Measurements from ENCODE around the gene MAML2. TPM values are rescaled to one million over a fixed set of nuclear protein-coding genes. Genes with fewer than 3 reads are reported as not detected.

MAML2 gene
- total and polyA plus RNA-seq, 4 donors, result 0.56 to 2.1 (median 1.4) TPM

- TF ChIP-seq REST (IDR thresholded peaks at IDR 0.05), result no peak
Observed at GRCh38 chr11:96017856-96018255, 325.1 kb downstream of the MAML2 start (continued).

GRCh38 chr11:96016978-96017502, 326.0 kb downstream of the MAML2 start:
- Histone ChIP-seq H3K9me3 (ENCODE audit: control insufficient read depth in 4 of 4, low read length in 3 of 4) (peaks cover 0 to 3% (median under 1%) of the 10 kb centered on the region in 4 donors), H3K4me3 (ENCODE audit: low read depth in 1 of 3, low read length in 3 of 3) (no peak overlapping the region), H3K27ac (ENCODE audit: low read depth in 1 of 2, low read length in 2 of 2) (no peak overlapping the region), H3K36me3 (ENCODE audit: control insufficient read depth in 4 of 4, insufficient read depth in 3 of 4, low read depth in 1 of 4, low read length in 3 of 4) (no peaks in the 10 kb centered on the region), H3K27me3 (ENCODE audit: control insufficient read depth in 4 of 4, insufficient read depth in 4 of 4, low read length in 3 of 4) (peaks cover 0 to 2% (median 0%) of the 10 kb centered on the region in 4 donors), H3K9ac (ENCODE audit: low read depth in 1 of 2, low read length in 2 of 2) (no peak overlapping the region), H3K4me1 (ENCODE audit: control insufficient read depth in 4 of 4, insufficient read depth in 4 of 4, low read length in 3 of 4) (peaks cover 0 to 2% (median 0%) of the 10 kb centered on the region in 4 donors)
- 82% methylated on average over 1 of the region's 1 CpG for WGBS
- no peak for DNase-seq (ENCODE audit: low spot score)
- TF ChIP-seq YY1 (IDR thresholded peaks at IDR 0.05), result no peak
- no peak for TF ChIP-seq CTCF (IDR thresholded peaks at IDR 0.05; ENCODE audit: low read depth, low read length, missing input control)
- TF ChIP-seq ZBTB33 (IDR thresholded peaks at IDR 0.05), result no peak
- TF ChIP-seq HNF4A (conservative IDR thresholded peaks at IDR 0.05), result no peak
- no peak for TF ChIP-seq MAX (IDR thresholded peaks at IDR 0.05)
- no peak for TF ChIP-seq NR2F2 (IDR thresholded peaks at IDR 0.05)

GRCh38 chr11:96015906-96016565, 327.0 kb downstream of the MAML2 start:
- H3K9me3 ChIP-seq (ENCODE audit: control insufficient read depth in 4 of 4, low read length in 3 of 4), result peaks cover 0 to 3% (median under 1%) of the 10 kb centered on the region in 4 donors
- H3K27me3 ChIP-seq (ENCODE audit: control insufficient read depth in 4 of 4, insufficient read depth in 4 of 4, low read length in 3 of 4), result peaks cover 0 to 2% (median 0%) of the 10 kb centered on the region in 4 donors
- DNase-seq (ENCODE audit: low spot score), result no peak
- WGBS, result 67% methylated on average over 4 of the region's 4 CpGs
- H3K4me3 ChIP-seq (ENCODE audit: low read depth in 1 of 3, low read length in 3 of 3), result no peak overlapping the region
- H3K36me3 ChIP-seq (ENCODE audit: control insufficient read depth in 4 of 4, insufficient read depth in 3 of 4, low read depth in 1 of 4, low read length in 3 of 4), result no peaks in the 10 kb centered on the region
- TF ChIP-seq TAF1 (conservative IDR thresholded peaks at IDR 0.05) (no peak), FOXA1 (IDR thresholded peaks at IDR 0.05) (no peak), ATF3 (IDR thresholded peaks at IDR 0.05) (no peak), HNF4A (conservative IDR thresholded peaks at IDR 0.05) (no peak), NR2F2 (IDR thresholded peaks at IDR 0.05) (no peak), JUND (IDR thresholded peaks at IDR 0.05) (no peak)
- peaks cover 0 to 3% (median 0%) of the 10 kb centered on the region in 4 donors for H3K4me1 ChIP-seq (ENCODE audit: control insufficient read depth in 4 of 4, insufficient read depth in 4 of 4, low read length in 3 of 4)
- no peak overlapping the region for H3K9ac ChIP-seq (ENCODE audit: low read depth in 1 of 2, low read length in 2 of 2)
- no peak overlapping the region for H3K27ac ChIP-seq (ENCODE audit: low read depth in 1 of 2, low read length in 2 of 2)

All from liver (tissue), 9 donors.